GM12801 (cell line): ENCODE measurements around the gene SLCO3A1.

Experiments
- CTCF ChIP-seq: IDR thresholded peaks from one replicate; pipeline ENCODE4 v1.5.1; 2011; ENCODE audit warnings: control low read depth; ENCODE audit not compliant: insufficient read length; ENCODE audit errors: extremely low read depth

The SLCO3A1 gene

GRCh38 chr15:92162657-92163056, 309.1 kb downstream of the SLCO3A1 start:
- no peak for TF ChIP-seq CTCF

DNA sequence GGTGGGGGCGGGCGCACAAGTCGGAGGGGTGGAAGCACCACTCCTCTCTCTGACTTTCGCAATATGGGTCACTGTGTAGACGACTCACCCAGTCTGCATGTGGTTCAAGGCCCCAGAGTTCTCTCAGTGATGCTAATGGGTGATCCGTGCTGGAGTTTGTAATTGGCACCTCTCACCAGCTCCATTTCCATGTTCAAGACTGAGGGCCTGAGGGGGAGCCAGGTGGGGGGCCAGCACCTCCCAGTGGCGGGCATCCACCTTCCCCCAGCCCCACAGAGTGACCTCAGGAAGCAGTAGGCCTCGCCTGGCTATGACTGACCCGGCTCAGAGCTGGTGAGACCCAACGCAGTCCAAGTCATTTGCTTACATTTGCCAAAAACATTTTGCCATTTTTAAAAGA, 310.1 kb downstream of the SLCO3A1 start:
- no peak for TF ChIP-seq CTCF

DNA sequence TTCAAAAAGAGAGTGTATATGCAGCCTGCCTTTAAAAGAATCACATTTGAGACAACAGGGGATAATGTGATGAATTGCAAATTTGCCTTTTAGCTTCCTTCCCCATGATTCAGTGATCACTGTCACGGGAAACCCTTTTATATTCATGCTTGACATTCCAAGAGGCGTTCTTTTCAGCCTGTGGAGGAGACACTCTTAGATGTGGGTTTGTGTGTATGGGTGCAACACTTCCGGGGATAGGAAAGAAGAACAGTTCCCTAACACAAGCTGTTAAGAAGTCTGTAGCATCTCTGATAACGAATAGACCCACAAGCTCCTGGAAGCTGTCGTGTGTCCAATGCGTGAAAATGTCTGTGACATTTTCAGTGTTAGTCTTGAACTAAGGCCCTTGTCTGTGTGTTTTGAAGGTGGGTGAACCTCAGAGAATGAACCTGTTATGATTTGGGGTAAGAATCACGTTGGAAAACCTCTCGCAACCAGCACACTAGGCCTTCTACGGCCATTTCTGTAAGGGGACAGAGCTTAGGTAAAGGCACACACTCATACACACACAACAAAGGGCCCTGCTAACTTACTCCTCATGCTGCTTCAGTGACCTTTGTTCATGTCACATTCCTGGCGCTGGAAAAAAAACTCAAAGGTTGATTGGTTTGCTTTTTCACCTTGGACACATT, 311.0 kb downstream of the SLCO3A1 start:
- no peak for TF ChIP-seq CTCF

DNA sequence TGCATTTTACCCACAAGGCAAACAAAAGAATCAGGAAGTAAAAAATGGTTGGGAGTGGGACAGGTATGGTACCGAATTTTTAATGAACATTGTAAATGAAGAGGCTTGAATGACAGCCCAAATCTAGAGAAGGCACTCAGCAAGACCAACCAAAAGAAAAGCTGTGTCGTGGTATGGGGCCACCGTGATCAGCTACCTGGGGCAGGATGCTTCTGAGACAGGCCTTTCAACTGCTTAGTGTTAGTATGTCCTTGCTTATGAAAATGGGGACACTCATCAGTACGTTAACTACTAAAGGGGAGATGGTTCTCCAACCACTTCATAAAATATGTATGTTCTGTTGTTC, 311.5 kb downstream of the SLCO3A1 start:
- no peak for TF ChIP-seq CTCF

DNA sequence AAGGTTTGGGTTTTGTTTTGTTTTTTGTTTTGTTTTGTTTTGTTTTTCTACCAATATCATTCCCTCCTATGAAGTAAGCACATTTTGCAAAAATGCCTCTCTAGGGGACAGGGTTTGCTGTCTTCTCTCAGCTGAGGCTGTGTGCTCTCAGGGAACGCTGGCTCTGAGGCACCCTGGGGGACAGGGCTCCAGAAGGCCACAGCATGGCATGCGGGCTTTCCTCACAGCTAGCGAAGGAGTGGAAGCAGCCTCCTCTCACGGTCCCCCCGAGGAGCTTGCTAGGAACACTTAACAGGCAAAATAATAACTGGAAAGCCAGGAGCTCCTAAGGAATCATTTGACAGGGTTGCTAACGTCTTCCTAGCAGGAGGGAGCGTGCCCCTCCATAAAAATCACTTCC, 312.5 kb downstream of the SLCO3A1 start:
- no peak for TF ChIP-seq CTCF

GRCh38 chr15:92166751-92167405, 313.4 kb downstream of the SLCO3A1 start:
- no peak for TF ChIP-seq CTCF

DNA sequence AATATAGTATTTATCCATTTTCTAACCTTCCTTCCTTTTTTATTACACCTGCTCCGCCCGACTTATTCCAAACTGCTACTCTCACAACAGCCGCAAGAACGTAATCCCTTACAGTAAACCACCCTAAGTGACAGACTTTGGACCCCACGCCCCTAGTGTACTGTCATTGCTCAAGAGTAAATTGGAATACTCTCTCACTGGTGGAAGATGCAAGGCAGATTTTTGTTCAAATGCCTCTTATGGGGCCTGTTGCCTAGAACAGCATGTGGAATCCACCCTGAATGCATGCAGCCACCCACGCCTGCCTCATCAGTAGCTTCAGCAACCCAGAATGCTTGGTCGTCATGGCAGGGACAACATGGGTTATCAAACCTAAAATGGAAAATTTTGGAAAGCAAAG, 313.9 kb downstream of the SLCO3A1 start:
- no peak for TF ChIP-seq CTCF
